Suppressor macrophage (primary cell): ENCODE measurements around the gene SERPIND1.
"Not testable (repeated sequence)": the region's sequence is repeated elsewhere in the genome, so short reads cannot be mapped to it uniquely, and the experiment has no call there.

Source experiments
- DNase-seq, 4 experiments: peaks; one replicate each; pipeline ENCODE4 v3.0.0-alpha.2; 2020 to 2022
- total RNA-seq, 17 experiments: gene quantifications; one replicate each; lab custom pipeline; 2026; ENCODE audit warnings: mixed read lengths in 6 of 17, inconsistent platforms in 3 of 17; lab: John Stamatoyannopoulos, UW

SERPIND1 gene
- 0 to 1.9 (median 0.02) reads per million in 17 experiments for total RNA-seq

GRCh38 chr22:20773793-20774212 is at the start of gene SERPIND1:
Gene SERPIND1 (plus strand): TSS chr22:20774113. CDS start chr22:20779313, 5,200 bp downstream.
- no peak for DNase-seq

GRCh38 chr22:20724676-20725454 is 49.0 kb upstream of the SERPIND1 start:
- no peak for DNase-seq

GRCh38 chr22:20725987-20726558 is 47.8 kb upstream of the SERPIND1 start:
- no peak for DNase-seq

GRCh38 chr22:20727118-20728015 is 46.5 kb upstream of the SERPIND1 start:
- no peak for DNase-seq

- DNase-seq: no peak
These were observed 45.3 kb upstream of the SERPIND1 start for GRCh38 chr22:20728523-20729190.

- DNase-seq: no peak
These were observed 44.7 kb upstream of the SERPIND1 start for GRCh38 chr22:20729194-20729593.

GRCh38 chr22:20732431-20732830 is 41.5 kb upstream of the SERPIND1 start:
- not testable (repeated sequence) for DNase-seq

- not testable (repeated sequence) for DNase-seq
These were observed 38.4 kb upstream of the SERPIND1 start for GRCh38 chr22:20735356-20736162.

- DNase-seq: not testable (repeated sequence)
These were observed 37.0 kb upstream of the SERPIND1 start for GRCh38 chr22:20736891-20737290.

- DNase-seq: peak; percentile 27 to 78 (median 72)
These were observed 35.4 kb upstream of the SERPIND1 start for GRCh38 chr22:20738394-20739089.

- no peak for DNase-seq
These were observed 33.5 kb upstream of the SERPIND1 start for GRCh38 chr22:20740222-20740951.

GRCh38 chr22:20741008-20741633 is 32.8 kb upstream of the SERPIND1 start:
- DNase-seq: no peak

GRCh38 chr22:20741634-20742581 is 32.0 kb upstream of the SERPIND1 start:
- peak; percentile 31 to 55 (median 39) for DNase-seq

GRCh38 chr22:20742764-20743163 is 31.1 kb upstream of the SERPIND1 start:
- no peak for DNase-seq

- DNase-seq: no peak
These were observed 29.5 kb upstream of the SERPIND1 start for GRCh38 chr22:20744456-20744855.

GRCh38 chr22:20745119-20745518 is 28.8 kb upstream of the SERPIND1 start:
- DNase-seq: no peak

- no peak for DNase-seq
These were observed 27.3 kb upstream of the SERPIND1 start for GRCh38 chr22:20746431-20747189.

- DNase-seq: no peak
These were observed 26.7 kb upstream of the SERPIND1 start for GRCh38 chr22:20747223-20747622.
